H1 (cell line): ENCODE results near the gene MPRIP. TPM values are rescaled to one million over a fixed set of nuclear protein-coding genes. Genes with fewer than 3 reads are reported as not detected.
"Not testable (repeated sequence)": the region's sequence is repeated elsewhere in the genome, so short reads cannot be mapped to it uniquely, and the experiment has no call there.

Source experiments
- CTCF ChIA-PET: fragments of 300-600 bp; sonication (Branson Sonifier 250); formaldehyde crosslinking; loops from one replicate; lab custom pipeline; 2021; ENCODE audit not compliant: partially characterized antibody; lab: Charles Lee
- POLR2A ChIA-PET: fragments of 300-600 bp; sonication (Branson Sonifier 250); formaldehyde crosslinking; loops from one replicate; lab custom pipeline; 2021; ENCODE audit warnings: inconsistent platforms; ENCODE audit not compliant: partially characterized antibody; lab: Charles Lee
- DNase-seq, 2 experiments: peaks; one replicate each; pipeline versions ENCODE4 v3.0.0 to v3.0.0-alpha.2; 2010 to 2022; ENCODE audit warnings: low spot score in 2 of 2, low read depth in 1 of 2, mixed read lengths in 1 of 2
- FAIRE-seq: peaks from 2 replicates; lab custom pipeline; 2011; peaks lifted over from hg19 to GRCh38; lab: Jason Lieb, UNC
- H2AFZ ChIP-seq: 2 replicates; pipeline ENCODE4 v1.8.1; 2012; ENCODE audit warnings: low read length, inconsistent platforms
- H2AK5ac ChIP-seq: 2 replicates; pipeline ENCODE4 v1.6.1; 2013; ENCODE audit warnings: low read depth, low read length
- H2BK120ac ChIP-seq: replicated peaks from 2 replicates; pipeline ENCODE3; 2013; ENCODE audit warnings: low read depth, low read length, inconsistent platforms
- H2BK12ac ChIP-seq: 2 replicates; pipeline ENCODE4 v1.6.1; 2013; ENCODE audit warnings: low read depth, low read length
- H2BK15ac ChIP-seq: 2 replicates; pipeline ENCODE4 v1.6.1; 2013; ENCODE audit warnings: low read length
- H2BK20ac ChIP-seq: 2 replicates; pipeline ENCODE4 v1.6.1; 2013; ENCODE audit warnings: low read length
- H2BK5ac ChIP-seq: 2 replicates; pipeline ENCODE4 v1.6.1; 2013; ENCODE audit warnings: low read depth, low read length
- H3K14ac ChIP-seq: 2 replicates; pipeline ENCODE4 v1.6.1; 2013; ENCODE audit warnings: inconsistent platforms; ENCODE audit not compliant: insufficient read length
- H3K18ac ChIP-seq: 2 replicates; pipeline ENCODE4 v1.6.1; 2013; ENCODE audit warnings: low read length; ENCODE audit errors: extremely low read depth
- H3K23ac ChIP-seq: 2 replicates; pipeline ENCODE4 v1.6.1; 2013; ENCODE audit warnings: inconsistent platforms; ENCODE audit not compliant: insufficient read length
- H3K23me2 ChIP-seq: 2 replicates; pipeline ENCODE4 v1.6.1; 2013; ENCODE audit warnings: low read depth, low read length
- H3K27ac ChIP-seq: 2 replicates; pipeline ENCODE4 v1.6.1; 2011; ENCODE audit warnings: low read depth, low read length, inconsistent platforms
- H3K27me3 ChIP-seq, 4 experiments: replicated peaks in 1 of 4; 1 replicate in 1 of 4; 2 replicates in 3 of 4; pipeline versions ENCODE4 v1.6.1 to v1.8.1; 2011 to 2013; ENCODE audit warnings: low read length in 3 of 4, mild to moderate bottlenecking in 3 of 4, inconsistent platforms in 2 of 4, mixed read lengths in 2 of 4, moderate library complexity in 1 of 4; ENCODE audit not compliant: control insufficient read depth in 3 of 4, insufficient read depth in 3 of 4; ENCODE audit errors: extremely low read depth in 1 of 4
- H3K36me3 ChIP-seq, 4 experiments: 2 replicates each; pipeline versions ENCODE4 v1.6.1 to v1.8.1; 2011 to 2013; ENCODE audit warnings: mild to moderate bottlenecking in 4 of 4, low read length in 3 of 4, moderate library complexity in 2 of 4, control low read depth in 1 of 4, inconsistent platforms in 1 of 4; ENCODE audit not compliant: insufficient read depth in 4 of 4, control insufficient read depth in 2 of 4
- H3K4ac ChIP-seq: replicated peaks from 2 replicates; pipeline ENCODE3; 2013; ENCODE audit warnings: low read length, low read depth, mixed read lengths, inconsistent platforms; ENCODE audit not compliant: insufficient read length
- H3K4me1 ChIP-seq, 4 experiments: replicated peaks in 1 of 4; 1 replicate in 1 of 4; 2 replicates in 3 of 4; pipeline versions ENCODE4 v1.6.1 to v1.8.1; 2011 to 2013; ENCODE audit warnings: low read length in 3 of 4, inconsistent platforms in 2 of 4, mixed read lengths in 1 of 4; ENCODE audit not compliant: insufficient read depth in 4 of 4, control insufficient read depth in 3 of 4
- H3K4me2 ChIP-seq, 2 experiments: 2 replicates each; pipeline versions ENCODE4 v1.6.1 to v1.8.1; 2011 to 2013; ENCODE audit warnings: low read depth in 2 of 2, low read length in 2 of 2, control low read depth in 1 of 2, inconsistent platforms in 1 of 2, mild to moderate bottlenecking in 1 of 2; ENCODE audit not compliant: insufficient read depth in 1 of 2
- H3K4me3 ChIP-seq, 4 experiments: fragments of 200-600, 300-600 bp in 1 of 4; sonication (generic), shearing (Covaris generic), sonication (Bioruptor Twin) in 1 of 4; 2 replicates each; pipeline versions ENCODE4 v1.5.1 to v1.8.1; 2011 to 2016; ENCODE audit warnings: low read length in 4 of 4, low read depth in 3 of 4, control low read depth in 2 of 4, inconsistent platforms in 2 of 4, mild to moderate bottlenecking in 2 of 4, mixed read lengths in 1 of 4, moderate library complexity in 1 of 4; ENCODE audit not compliant: insufficient read depth in 2 of 4; ENCODE audit errors: extremely low read depth in 1 of 4
- H3K56ac ChIP-seq: replicated peaks from 2 replicates; pipeline ENCODE3; 2013; ENCODE audit warnings: low read depth, mild to moderate bottlenecking, mixed read lengths, low read length, inconsistent platforms; ENCODE audit not compliant: insufficient read length
- H3K79me1 ChIP-seq: 2 replicates; pipeline ENCODE4 v1.6.1; 2013; ENCODE audit warnings: low read depth, low read length, control low read depth
- H3K79me2 ChIP-seq, 2 experiments: 2 replicates each; pipeline versions ENCODE4 v1.6.1 to v1.8.1; 2012 to 2013; ENCODE audit warnings: low read length in 2 of 2, mild to moderate bottlenecking in 2 of 2, inconsistent platforms in 1 of 2; ENCODE audit not compliant: insufficient read depth in 2 of 2, control insufficient read depth in 1 of 2
- H3K9ac ChIP-seq, 4 experiments: replicated peaks in 1 of 4; 1 replicate in 1 of 4; 2 replicates in 3 of 4; pipeline versions ENCODE4 v1.6.1 to v1.8.1; 2011 to 2013; ENCODE audit warnings: low read depth in 3 of 4, low read length in 3 of 4, control low read depth in 2 of 4, mild to moderate bottlenecking in 2 of 4, moderate library complexity in 2 of 4, inconsistent platforms in 1 of 4; ENCODE audit errors: extremely low read depth in 1 of 4
- H3K9me3 ChIP-seq, 2 experiments: 2 replicates each; pipeline versions ENCODE4 v1.6.1 to v1.8.1; 2012 to 2013; ENCODE audit warnings: mild to moderate bottlenecking in 2 of 2, moderate library complexity in 2 of 2, control low read depth in 1 of 2, inconsistent platforms in 1 of 2, low read depth in 1 of 2, low read length in 1 of 2, mixed read lengths in 1 of 2; ENCODE audit not compliant: insufficient read depth in 2 of 2
- H4K20me1 ChIP-seq, 2 experiments: replicated peaks in 1 of 2; 2 replicates each; pipeline versions ENCODE3 to v1.8.1; 2011 to 2013; ENCODE audit warnings: inconsistent platforms in 2 of 2, low read length in 2 of 2, mild to moderate bottlenecking in 1 of 2; ENCODE audit not compliant: insufficient read depth in 2 of 2, control insufficient read depth in 1 of 2
- H4K5ac ChIP-seq: 2 replicates; pipeline ENCODE4 v1.6.1; 2013; ENCODE audit warnings: low read length, low read depth, mixed read lengths, inconsistent platforms; ENCODE audit not compliant: insufficient read length
- H4K8ac ChIP-seq: 2 replicates; pipeline ENCODE4 v1.8.0; 2013; ENCODE audit warnings: mild to moderate bottlenecking, moderate library complexity, low read length, inconsistent platforms; ENCODE audit not compliant: insufficient read depth; ENCODE audit errors: extremely low read depth
- H4K91ac ChIP-seq: replicated peaks from 2 replicates; pipeline ENCODE3; 2013; ENCODE audit warnings: low read length, mixed read lengths, inconsistent platforms; ENCODE audit not compliant: insufficient read length
- WGBS, 2 experiments: shearing (Covaris generic) in 1 of 2; methylation state at CpG; one replicate each; pipeline versions ENCODE4 v1.1.6 to v1.1.7; 2013 to 2015; ENCODE audit warnings: low lambda C conversion rate in 2 of 2, mixed read lengths in 2 of 2, inconsistent platforms in 1 of 2, low coverage in 1 of 2, missing lambda C conversion rate in 1 of 2; ENCODE audit not compliant: insufficient replicate concordance in 2 of 2, insufficient coverage in 1 of 2, insufficient read length in 1 of 2; ENCODE audit errors: extremely low coverage in 1 of 2, missing lambda C conversion rate in 1 of 2; 5-methylcytosine and 5-hydroxymethylcytosine counted together
- polyA plus RNA-seq, 7 experiments: library from polyadenylated mRNA; depleted of rRNA in 3 of 7; stranded (reverse) in 5 of 7; unstranded in 2 of 7; fragments of >200 nt in 5 of 7; fragments of 200-250 nt in 2 of 7; gene quantifications; 1 replicate in 5 of 7; 2 replicates in 1 of 7; 4 replicates in 1 of 7; pipeline versions ENCODE4 v1.2.1 to v1.2.3, GENCODE V29; 2011 to 2013; ENCODE audit warnings: missing spikeins in 2 of 7, mixed read lengths in 2 of 7
- total RNA-seq: library from RNA; stranded (reverse); fragmentation: NEBNext Ultra II Directional; extraction: Animal tissue kit (Norgen Biotek cat#: 25700); gene quantifications from 2 replicates; pipeline ENCODE4 v1.2.1, GENCODE V29; 2021

MPRIP gene
- total and polyA plus RNA-seq, 2 of the 8 experiments (the other 6 are each of a cell fraction or from before 2014, with no cell fraction given): 48.6 to 146 TPM

GRCh38 chr17:17158506-17158905 is 116.2 kb downstream of the MPRIP start:
- H3K18ac ChIP-seq, H3K9me3 ChIP-seq, H3K4ac ChIP-seq, H2BK20ac ChIP-seq, H3K79me2 ChIP-seq, H4K5ac ChIP-seq, H2AFZ ChIP-seq, H4K20me1 ChIP-seq, H3K4me3 ChIP-seq, H3K27ac ChIP-seq, H3K23me2 ChIP-seq, POLR2A ChIA-PET, H4K91ac ChIP-seq, H3K27me3 ChIP-seq, H3K4me2 ChIP-seq, H3K23ac ChIP-seq, H2BK15ac ChIP-seq, H3K14ac ChIP-seq, H3K4me1 ChIP-seq, H3K56ac ChIP-seq, H2BK12ac ChIP-seq, H4K8ac ChIP-seq, H2AK5ac ChIP-seq, FAIRE-seq, DNase-seq, H3K79me1 ChIP-seq, H3K9ac ChIP-seq, H2BK5ac ChIP-seq, H2BK120ac ChIP-seq: not testable (repeated sequence)
- CTCF ChIA-PET: interaction anchor here (2.1 to 2.7 kb wide), 2 partner anchors 17 to 71 kb away, joined by 5 to 11 read pairs; no protein-coding TSS in a partner anchor
- 94% methylated on average over 20 of the region's 33 CpGs; no CpG with 5 or more reads in 1 of the 2 experiments for WGBS, 2 experiments
- H3K36me3 ChIP-seq: peaks cover 6 to 33% (median 15%) of the 10 kb centered on the region in 4 experiments; a peak in 7 of 8 replicates
